ENCODE measurements around the gene KYNU.

DNA sequence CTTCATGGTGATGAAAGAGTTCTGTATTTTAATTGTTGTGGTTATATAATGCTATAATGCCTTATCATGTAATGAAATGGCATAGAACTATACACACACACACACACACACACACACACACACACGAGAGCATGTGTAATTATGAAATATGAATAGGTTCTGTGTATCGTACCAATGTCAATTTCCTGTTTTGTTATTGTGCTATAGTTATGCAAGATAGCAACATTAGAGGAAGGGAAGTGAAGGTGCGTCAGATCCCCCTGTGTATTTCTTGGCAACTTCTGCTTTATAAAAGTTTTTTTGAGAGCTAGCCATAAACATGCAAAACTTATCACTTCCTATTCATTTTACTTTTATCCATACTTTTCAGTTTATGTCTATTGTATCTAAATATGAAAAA is 191.0 kb downstream of the KYNU start:
- TF ChIP-seq GATA2 (IDR thresholded peaks at IDR 0.05; ENCODE audit: low read depth, low read length) (no peak), GATA3 (IDR thresholded peaks at IDR 0.05; ENCODE audit: low read depth, low read length) (no peak)

Data from SH-SY5Y (cell line).